Measurements from ENCODE around the gene HPS1. TPM values are rescaled to one million over a fixed set of nuclear protein-coding genes. Genes with fewer than 3 reads are reported as not detected.

Gene HPS1
- total and polyA plus RNA-seq, 10 of the 15 experiments (the other 5 are each of a cell fraction or from before 2014, with no cell fraction given): 27.1 to 138 (median 54.8) TPM

DNA sequence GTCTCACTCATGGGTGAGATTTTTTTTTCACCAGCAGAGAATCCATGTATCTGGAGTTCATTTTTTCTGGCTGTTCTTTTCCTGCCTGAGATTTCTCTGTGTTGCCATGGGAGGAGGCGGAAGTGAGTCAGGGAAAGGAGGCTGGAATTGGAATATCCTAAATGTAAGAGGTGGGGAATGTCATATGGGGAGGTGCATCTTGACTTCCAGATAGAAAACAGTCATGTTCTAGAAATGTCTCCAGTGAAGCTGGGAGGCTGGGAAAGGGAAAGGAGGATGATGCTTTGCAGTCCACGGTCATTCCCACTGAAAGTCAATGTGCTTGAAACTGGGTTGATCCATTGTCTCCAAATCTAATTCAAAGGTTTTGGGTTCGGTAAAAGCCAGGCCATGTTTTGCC, 39.7 kb upstream of the HPS1 start:
- Histone ChIP-seq H3K9ac (ENCODE audit: control insufficient read depth, insufficient read depth, low read length) (no peak overlapping the region), H3K79me2 (ENCODE audit: control insufficient read depth, insufficient read depth, low read length) (no peaks in the 10 kb centered on the region), H3K4me3 (no peak overlapping the region), H2AFZ (ENCODE audit: control insufficient read depth, low read depth, low read length) (no peak overlapping the region), H3K9me3 (replicated peaks; ENCODE audit: control insufficient read depth, insufficient read depth, low read length) (no peaks in the 10 kb centered on the region; the same call in 2 of the 3 replicates), H4K20me1 (ENCODE audit: control insufficient read depth, insufficient read depth) (no peaks in the 10 kb centered on the region), H3K36me3 (ENCODE audit: control insufficient read depth in 2 of 2, insufficient read depth in 2 of 2, low read length in 1 of 2) (no peaks in the 10 kb centered on the region), H3K27me3 (replicated peaks in 1 of 2; ENCODE audit: control insufficient read depth in 2 of 2, insufficient read depth in 2 of 2, low read length in 1 of 2) (no peaks in the 10 kb centered on the region), H3K27ac (ENCODE audit: control insufficient read depth, insufficient read depth) (no peak overlapping the region), H3K4me2 (ENCODE audit: control insufficient read depth, insufficient read depth) (no peak overlapping the region), H3K4me1 (ENCODE audit: control insufficient read depth, insufficient read depth, low read length) (no peaks in the 10 kb centered on the region)
- in situ Hi-C loops (cut with MboI): no loop called here
- no peak for ATAC-seq
- SMC1A ChIA-PET (ENCODE audit: uncharacterized antibody, unreplicated experiment): no interaction called here
- no peak for TF ChIP-seq TAF1 (IDR thresholded peaks at IDR 0.05; ENCODE audit: borderline replicate concordance, low read depth, low read length)
- no peak for TF ChIP-seq IKZF2 (IDR thresholded peaks at IDR 0.05)
- no peak for TF ChIP-seq SIX5 (IDR thresholded peaks at IDR 0.05; ENCODE audit: low read depth, low read length, severe bottlenecking)
- TF ChIP-seq, protein P1, sequence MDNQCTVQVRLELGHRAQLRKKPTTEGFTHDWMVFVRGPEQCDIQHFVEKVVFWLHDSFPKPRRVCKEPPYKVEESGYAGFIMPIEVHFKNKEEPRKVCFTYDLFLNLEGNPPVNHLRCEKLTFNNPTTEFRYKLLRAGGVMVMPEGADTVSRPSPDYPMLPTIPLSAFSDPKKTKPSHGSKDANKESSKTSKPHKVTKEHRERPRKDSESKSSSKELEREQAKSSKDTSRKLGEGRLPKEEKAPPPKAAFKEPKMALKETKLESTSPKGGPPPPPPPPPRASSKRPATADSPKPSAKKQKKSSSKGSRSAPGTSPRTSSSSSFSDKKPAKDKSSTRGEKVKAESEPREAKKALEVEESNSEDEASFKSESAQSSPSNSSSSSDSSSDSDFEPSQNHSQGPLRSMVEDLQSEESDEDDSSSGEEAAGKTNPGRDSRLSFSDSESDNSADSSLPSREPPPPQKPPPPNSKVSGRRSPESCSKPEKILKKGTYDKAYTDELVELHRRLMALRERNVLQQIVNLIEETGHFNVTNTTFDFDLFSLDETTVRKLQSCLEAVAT (IDR thresholded peaks at IDR 0.05): no peak
- no peak for TF ChIP-seq ZNF384 (IDR thresholded peaks at IDR 0.05; ENCODE audit: borderline replicate concordance, low read depth, low read length)
- TF ChIP-seq ZNF24 (IDR thresholded peaks at IDR 0.05): no peak
- TF ChIP-seq, protein P2, sequence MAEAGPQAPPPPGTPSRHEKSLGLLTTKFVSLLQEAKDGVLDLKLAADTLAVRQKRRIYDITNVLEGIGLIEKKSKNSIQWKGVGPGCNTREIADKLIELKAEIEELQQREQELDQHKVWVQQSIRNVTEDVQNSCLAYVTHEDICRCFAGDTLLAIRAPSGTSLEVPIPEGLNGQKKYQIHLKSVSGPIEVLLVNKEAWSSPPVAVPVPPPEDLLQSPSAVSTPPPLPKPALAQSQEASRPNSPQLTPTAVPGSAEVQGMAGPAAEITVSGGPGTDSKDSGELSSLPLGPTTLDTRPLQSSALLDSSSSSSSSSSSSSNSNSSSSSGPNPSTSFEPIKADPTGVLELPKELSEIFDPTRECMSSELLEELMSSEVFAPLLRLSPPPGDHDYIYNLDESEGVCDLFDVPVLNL (IDR thresholded peaks at IDR 0.05; ENCODE audit: low read depth, low read length): no peak
- no peak for TF ChIP-seq CTCF (IDR thresholded peaks at IDR 0.05 in 2 of 3, conservative IDR thresholded peaks at IDR 0.05 in 1 of 3; ENCODE audit: control insufficient read depth in 2 of 3, extremely low read depth in 1 of 3, insufficient read depth in 1 of 3, low read depth in 3 of 3, low read length in 3 of 3)
- no peak for TF ChIP-seq ZNF217 (IDR thresholded peaks at IDR 0.05)
- TF ChIP-seq HCFC1 (IDR thresholded peaks at IDR 0.05; ENCODE audit: low read length): no peak
- TF ChIP-seq ATF7 (IDR thresholded peaks at IDR 0.05; ENCODE audit: low read depth): no peak
- TF ChIP-seq BCLAF1 (IDR thresholded peaks at IDR 0.05): no peak
- no peak for TF ChIP-seq POLR2AphosphoS5 (IDR thresholded peaks at IDR 0.05; ENCODE audit: low read length)
- TF ChIP-seq BHLHE40 (IDR thresholded peaks at IDR 0.05; ENCODE audit: borderline replicate concordance in 1 of 2, low read depth in 2 of 2, low read length in 1 of 2): no peak
- no peak for TF ChIP-seq ASH2L (IDR thresholded peaks at IDR 0.05; ENCODE audit: borderline replicate concordance, low read depth)
- TF ChIP-seq NBN (IDR thresholded peaks at IDR 0.05): no peak
- no peak for TF ChIP-seq USF1 (IDR thresholded peaks at IDR 0.05; ENCODE audit: borderline replicate concordance, extremely low read length, insufficient read depth, low read depth, low read length)
- CTCF ChIA-PET: no interaction called here
- intact Hi-C loops (cut with micrococcal nuclease; ENCODE audit: unreplicated experiment): no loop called here
- RAD21 ChIA-PET (ENCODE audit: unreplicated experiment): no interaction called here
- no peak for DNase-seq (ENCODE audit: low read depth, low spot score)
- 26% methylated on average over 3 of the region's 3 CpGs for WGBS (ENCODE audit: insufficient coverage, insufficient replicate concordance, low lambda C conversion rate, missing lambda C conversion rate)
- no TSS peak for BruUV-seq (replicated peaks)
- POLR2A ChIA-PET: no interaction called here
- no peak for FAIRE-seq
